Epidermal melanocyte (primary cell): ENCODE measurements around the gene CTIF.

Experiments
- DNase-seq: peaks from one replicate; pipeline ENCODE4 v3.0.0; 2011; ENCODE audit warnings: low spot score; ENCODE audit not compliant: insufficient read length

Gene CTIF

DNA sequence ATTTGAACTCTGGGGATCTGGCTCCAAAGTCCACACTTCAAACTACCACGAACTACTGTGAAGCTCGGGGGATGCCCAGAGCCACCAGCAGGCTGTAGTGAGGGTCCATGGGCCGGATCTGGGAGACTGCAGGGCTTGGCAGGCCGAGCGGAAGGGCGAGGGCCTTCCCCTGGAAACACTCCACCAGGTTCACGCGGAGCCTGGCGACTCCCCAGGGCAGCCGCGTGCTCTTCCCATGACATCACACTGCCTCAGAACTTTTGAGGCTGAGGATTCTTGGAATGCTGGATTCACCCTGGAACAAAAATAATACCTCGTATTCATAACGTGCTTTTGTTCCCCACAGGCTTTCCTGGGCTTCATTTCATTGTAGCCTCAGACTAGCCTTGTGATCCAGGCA, 210.9 kb downstream of the CTIF start:
- no peak for DNase-seq

DNA sequence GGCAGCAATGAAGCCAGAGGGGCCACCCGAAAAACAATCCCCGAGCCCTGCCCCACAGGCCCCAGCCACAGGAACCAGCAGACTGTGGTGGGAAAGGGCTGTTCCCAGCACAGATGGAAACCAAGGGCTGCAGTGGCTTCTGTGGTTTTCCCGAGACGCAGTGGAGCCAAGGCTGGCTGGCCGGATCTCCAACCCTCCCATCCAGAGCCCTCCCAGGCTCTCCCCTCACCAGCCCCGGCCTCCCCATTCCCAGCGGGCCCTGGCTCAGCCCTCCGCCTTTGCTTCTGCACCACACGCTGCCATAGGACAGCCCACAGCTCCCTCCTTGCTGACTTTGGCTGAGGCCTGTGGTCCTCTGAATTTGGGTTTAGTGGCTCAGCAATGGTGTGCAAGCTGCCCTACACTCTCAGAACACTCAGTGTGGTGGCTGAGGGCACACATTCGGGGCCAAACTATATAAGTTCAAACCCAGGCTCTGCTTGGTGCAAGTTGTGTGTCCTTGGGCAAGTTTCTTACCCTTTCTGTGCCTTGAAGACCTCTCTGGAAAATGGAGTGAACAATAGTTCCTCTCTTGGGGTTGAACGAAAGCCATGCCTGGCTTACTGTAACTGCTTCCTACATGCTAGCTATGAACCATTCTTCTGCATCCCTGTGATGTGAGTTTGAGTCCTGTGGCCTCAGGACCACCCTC, 211.8 kb downstream of the CTIF start:
- DNase-seq, result no peak

DNA sequence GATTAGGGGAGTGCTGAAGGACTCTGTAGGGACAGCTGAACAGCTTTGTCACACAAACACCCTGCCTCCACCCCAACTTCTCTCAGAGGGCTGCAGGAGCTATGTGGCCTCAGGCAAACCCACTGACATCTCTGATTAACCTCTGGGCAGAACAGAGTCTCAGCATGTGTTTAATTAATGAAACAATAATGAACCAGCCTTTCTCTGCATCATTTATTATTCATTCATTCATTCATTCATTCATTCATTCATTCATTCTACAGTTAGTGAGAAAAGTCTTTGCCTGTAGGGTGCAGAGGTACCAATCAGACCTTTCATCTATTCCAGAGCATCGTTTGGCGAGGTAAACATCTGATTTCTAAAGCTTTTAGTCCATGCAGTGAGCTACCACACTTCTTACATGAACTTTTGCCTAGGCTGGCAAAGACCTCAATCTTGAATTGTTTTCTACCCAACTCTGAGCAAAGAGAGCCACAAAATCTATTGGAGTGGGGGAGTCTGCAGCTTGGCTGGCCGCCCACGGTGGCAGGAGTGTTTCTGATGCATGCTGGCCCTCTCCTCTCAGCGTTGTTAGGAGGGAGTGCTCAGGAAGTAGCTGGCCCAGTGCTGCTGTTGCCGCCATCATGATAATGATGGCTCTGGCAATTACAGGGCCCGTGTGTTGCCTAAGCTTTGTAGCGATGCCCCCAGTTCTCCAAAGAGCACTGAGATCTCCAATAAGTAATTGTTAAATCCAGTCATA, 213.1 kb downstream of the CTIF start:
- DNase-seq, result no peak

DNA sequence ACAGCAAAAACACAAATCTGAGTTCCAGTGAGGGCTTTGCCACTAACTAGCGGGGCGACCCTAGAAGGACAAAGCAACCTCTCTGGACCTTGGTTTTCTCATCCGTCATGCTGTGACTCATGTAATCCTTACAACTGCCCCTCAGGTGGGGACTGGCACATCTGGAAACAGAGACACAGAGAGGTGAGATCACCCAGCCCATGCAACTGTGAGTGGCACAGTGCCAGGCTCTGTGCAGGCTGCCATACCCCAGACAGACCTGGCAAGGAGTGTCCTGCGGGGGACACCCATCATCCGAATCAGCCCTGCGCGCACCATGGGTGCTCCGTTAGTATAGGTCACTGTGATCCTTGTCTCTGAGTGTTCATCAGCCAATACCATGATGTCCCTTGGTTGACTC, 213.6 kb downstream of the CTIF start:
- DNase-seq, result no peak

DNA sequence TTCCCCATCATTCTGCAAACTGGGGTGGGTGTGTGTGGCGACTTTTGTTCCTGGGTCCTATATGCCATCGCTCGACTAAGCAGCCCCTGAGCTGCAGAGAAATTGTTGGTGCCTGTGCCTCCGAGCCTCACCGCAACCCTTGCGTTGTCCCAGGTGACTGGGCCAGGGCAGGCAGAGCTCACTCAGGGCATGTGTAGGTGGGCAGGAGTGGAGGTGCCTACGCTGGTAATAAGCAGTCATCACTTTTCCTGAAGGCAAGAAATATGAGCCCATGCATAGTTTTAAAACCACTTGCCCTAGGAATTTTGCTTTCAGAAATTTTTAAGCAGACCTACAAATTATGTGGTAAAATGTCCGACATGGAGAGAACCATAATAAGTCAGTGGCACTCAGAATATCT, 214.1 kb downstream of the CTIF start:
- no peak for DNase-seq

DNA sequence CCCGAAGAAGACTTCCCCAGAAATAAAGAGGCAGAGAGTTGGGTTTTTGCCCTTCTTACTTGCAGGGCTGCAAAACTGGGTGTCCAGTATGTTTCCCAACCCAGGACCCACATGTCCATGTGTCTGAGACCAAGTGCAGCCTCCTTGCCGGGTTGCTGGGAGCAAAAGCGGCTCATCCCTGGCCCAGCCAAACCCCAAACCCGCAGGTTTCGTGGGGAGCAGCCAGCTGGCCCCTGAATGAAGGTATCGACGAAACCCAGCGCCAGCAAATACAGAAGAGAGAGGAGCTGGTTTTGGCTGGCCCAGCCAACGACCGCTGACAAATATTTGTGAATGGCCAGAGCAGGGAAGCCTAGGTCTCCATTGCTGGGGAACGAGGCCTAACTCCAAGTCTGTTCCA, 214.9 kb downstream of the CTIF start:
- no peak for DNase-seq

DNA sequence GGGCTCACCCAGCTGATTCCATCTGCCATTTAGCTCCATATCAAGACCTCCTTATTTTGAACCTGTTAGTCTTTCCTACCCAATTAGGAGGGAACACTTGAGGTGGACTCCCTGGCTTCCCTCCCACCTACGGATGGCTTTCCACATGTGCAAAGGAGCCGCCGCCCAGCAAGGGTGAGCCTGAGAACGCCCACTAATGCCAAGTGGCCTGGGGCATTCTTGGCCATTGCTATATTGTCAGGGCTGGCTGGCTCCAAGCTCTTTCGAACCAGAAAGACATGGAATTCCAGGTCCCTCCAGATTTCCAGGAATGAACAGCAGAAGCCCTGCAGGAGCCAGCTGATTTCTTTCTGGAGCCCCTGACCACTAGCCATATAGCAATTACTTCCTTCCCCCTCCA, 215.7 kb downstream of the CTIF start:
- DNase-seq, result no peak

DNA sequence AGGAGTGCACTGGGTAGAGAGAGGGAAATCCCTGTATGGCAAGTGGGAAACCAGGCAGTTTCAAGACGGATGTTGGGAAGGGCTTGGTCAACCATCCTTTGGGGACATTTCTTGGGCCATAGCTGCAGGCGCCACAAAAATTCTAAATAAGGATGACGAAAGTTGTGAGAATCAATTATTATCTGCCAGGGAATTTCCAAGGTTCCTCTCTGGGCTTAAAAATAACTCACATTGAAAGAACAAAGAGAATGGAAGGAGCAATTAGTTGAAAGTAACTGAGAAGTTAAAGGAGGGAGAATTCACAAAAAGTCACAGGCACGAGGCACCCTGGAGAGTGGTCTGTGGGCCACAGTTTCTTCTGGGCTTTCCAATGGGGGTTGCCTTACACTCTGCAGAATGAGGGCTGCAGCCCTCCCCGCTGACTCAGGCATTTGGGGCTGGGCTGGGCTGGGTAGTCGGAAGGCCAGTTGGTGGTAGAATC, 216.2 kb downstream of the CTIF start:
- no peak for DNase-seq

DNA sequence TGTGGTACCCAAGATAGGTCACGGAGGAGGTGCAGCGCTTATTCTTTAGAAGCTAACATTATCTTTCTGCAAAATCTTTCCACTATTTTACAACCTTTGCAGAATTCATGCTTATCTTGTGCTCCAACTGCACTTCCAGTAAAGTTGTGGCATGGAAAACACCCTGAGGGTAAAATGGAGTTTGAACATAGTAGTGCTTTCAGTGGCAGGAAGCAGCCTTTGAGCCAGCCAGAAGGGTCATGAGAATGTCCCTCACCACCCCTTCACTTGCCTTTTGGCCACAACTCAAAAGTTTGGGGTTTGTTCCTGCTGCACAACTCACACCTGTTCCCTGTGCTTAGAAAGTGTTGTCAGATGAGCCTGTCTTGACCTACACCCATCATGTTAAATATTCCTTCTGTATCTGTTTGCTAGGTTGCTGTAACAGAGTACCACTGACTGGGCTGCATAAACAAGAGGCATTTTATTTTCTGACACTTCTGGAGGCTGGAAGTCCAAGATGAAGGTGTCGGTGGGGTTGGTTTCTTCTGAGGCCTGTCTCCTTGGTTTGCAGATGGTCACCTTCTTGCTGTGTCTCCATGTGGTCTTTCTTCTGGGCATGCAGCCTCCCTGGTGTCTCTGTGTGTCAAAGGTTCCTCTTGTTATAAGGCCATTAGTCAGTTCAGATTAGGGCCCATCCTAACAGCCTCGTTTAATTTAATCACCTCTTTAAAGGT, 217.8 kb downstream of the CTIF start:
- peak; percentile 66 for DNase-seq

DNA sequence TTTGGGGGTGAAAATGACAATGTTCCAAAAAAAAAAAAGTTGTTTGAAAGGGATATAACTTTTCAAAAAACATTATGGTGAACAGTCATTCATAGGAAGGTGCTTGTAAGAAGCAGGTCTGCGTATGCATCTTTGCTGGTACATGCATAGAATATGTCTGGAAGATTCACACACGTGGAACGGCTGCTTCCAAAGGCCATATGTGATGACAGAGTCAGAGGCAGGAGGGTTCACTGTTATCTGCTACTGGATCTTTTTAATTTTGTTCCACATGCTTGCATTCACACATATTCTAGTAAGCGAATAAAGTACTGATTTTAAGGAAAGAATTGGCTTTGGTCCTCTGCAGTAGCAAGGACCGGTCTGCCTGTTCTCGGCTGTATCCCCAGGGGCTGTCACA, 218.5 kb downstream of the CTIF start:
- no peak for DNase-seq

DNA sequence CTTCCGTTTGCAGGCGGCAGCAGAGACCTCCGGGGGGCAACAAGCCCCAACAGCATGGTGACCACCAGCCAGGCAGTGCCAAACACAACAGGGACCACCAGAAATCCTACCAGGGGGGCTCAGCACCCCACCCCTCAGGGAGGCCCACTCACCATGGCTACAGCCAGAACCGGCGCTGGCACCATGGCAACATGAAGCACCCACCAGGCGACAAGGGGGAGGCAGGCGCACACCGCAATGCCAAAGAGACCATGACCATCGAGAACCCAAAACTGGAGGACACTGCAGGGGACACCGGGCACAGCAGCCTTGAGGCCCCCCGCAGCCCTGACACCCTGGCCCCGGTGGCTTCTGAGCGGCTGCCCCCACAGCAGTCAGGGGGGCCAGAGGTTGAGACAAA, 219.1 kb downstream of the CTIF start:
- no peak for DNase-seq

DNA sequence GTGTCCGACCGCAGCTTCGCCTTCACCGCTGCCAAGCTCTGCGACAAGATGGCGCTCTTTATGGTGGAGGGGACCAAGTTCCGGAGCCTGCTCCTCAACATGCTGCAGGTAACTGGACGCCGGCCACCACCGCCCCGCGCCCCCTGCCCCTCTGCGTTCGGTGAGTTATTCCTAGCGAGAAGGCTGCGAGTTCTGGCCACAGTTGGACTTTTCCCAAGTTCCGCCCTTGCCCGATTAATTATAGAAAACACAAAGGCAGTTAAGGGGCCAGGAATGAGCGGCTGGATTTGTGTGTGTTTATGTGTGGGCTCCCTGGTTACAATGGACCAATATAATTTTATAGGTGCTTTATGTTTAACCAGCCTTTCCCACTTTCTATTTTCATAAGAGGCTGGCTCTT, 222.8 kb downstream of the CTIF start:
- DNase-seq, result no peak

DNA sequence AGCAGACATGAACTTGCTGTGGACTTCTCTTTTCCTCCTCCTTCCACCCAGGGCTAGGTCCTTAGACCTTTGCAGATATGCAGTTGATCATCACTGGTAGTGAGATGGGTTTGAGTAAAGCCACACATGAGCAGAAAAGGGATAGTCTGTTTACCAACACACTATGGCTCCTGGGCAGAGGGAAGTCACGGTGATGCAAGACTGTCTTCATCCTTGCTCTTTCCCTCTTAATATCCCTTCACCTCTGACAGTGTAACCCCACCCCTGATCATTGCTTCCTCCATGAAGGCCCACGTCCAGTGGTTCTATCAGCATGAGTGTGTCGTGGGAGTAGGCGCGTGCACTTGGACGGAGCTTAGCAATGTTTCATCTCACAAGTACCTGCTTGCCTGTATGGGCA, 223.2 kb downstream of the CTIF start:
- no peak for DNase-seq

DNA sequence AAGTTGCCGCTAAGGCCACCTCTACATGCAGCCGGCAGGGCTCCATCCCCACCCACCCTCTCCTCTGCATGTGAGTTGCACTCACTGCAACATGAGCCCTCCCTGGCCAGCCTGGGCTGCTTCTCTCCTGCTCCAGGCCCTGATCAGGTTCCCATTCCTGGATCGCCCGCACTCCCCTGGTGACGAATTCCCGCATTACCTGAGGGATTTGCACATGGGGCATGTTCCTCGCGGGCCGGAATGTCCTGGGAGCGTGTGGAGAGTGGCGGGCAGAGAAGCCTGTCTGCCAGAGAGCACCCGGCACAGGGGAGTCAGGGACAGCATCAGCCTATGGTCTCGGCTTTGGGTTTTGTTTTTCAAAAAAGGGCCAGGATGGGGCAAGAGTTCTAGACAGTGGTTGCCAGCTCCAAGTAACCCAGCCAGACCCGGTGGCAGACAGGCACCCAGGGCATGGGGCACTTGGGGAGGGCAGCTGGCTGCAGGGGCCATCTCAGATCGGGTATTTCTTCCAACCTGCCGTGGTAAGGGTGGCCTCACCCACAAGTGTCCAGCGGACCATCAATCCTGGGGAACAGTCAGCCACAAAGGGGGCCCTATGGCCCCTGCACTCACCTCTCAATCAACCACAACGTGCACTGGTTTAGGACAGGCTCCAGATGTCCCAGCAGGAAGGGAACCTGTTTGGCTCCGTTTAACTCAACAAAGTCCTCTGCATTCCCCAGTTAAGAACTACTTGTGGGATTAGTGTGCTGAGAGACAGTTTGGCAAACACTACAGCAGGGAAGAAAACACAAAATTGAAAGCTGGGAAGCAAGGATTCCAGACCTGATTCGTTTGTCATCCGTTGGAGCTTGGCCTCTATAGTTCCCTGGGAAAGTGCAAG, 224.2 kb downstream of the CTIF start:
- no peak for DNase-seq

DNA sequence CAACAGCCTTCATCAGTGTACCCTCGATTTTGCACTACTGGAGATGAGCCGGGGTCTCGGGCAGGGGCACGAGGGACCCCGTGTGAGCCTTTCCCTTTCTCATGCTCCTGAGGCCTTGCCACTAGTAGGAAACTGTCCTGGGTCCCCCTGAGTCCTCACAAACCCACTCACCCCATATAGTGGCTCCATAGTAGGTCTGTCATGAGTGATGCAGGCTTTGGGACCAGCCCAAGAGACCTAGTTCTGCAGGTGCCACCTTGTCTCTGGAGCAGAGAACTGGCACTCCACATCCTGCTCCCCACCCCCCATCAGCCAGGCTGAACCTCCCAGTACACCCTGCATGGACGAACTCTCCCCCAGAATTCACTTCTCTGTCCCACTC, 224.9 kb downstream of the CTIF start:
- no peak for DNase-seq

DNA sequence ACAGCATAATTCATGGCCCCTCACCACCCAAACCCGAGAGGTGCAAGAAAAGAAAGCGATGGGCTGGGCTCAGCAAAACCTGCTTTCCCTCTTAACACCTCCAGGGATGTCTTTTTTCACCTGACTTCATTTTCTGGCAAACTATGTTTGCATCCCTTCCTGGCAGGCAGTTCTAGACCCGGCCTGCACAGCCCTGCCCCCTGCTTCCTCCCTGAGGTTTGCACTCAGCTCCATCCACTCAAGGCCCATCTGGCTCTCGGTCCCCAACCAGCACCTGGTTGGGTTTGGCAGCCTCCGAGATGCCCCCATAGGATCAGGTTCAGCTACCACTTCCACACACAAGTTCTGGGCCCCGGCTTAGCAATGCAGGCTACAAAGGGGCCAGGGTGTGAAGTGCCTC, 226.2 kb downstream of the CTIF start:
- DNase-seq, result no peak

DNA sequence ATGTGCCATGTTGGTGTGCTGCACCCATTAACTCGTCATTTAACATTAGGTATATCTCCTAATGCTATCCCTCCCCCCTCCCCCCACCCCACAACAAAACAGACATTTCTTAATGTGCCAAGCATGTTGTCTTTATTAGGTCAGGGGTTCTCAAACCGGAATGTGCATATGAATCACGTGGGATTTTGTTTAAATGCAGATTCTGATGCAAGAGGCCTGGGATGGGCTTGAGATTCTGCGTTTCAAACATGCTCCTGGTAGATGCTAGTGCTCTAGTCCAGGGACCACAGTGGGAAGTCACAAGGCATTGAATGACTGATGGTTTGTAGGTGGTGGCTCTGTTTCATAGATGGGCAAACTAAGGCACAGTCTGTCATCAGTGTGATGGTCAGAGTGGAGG, 227.2 kb downstream of the CTIF start:
- DNase-seq, result no peak

DNA sequence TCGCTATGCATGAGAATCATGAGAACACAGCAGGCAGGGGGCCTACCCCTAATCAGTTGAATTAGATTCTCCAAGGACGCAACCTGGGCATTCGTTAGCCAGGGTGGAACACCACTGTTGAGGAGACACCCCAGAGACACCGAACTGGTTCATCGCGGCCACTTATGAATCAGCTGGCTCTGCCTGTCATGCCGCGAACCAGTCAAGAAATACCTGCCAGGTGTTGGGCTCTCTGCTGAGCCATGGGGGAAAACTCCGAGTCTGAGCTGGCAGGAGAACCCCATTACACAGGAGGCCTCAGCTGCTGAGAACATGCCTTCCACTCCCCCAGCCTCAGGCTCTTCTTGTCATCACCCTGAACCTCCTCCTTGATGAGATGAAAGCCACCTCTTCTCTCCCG, 227.7 kb downstream of the CTIF start:
- DNase-seq, result no peak

DNA sequence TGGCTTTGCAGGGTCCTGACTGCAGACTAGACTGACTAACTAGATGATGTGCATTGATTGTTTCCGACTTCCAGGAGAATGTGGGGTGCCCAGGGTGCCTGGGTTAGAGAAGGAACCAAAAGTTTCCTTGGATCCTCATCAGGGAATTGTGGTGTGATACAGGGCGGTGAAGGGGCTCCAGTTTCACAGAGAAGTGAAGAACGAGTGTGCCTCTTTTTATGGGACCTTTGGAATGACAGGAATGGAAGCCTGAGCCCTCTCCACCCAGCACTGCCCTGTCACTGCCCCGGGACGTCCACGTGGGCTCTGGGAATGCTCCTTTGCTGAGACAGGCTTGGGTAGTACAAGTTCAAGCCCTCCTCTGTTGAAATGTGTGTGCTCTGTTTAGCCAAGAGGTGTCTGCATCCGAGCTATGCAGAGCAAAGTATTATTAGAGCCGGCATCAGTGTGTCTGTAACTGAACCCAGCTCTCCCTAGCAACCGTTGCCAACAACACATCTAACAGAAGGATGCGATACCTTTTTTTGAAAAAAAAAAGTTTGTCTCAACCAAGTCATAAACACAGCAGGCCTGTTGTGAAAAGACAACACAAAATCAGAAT, 228.4 kb downstream of the CTIF start:
- DNase-seq, result peak; percentile 60

DNA sequence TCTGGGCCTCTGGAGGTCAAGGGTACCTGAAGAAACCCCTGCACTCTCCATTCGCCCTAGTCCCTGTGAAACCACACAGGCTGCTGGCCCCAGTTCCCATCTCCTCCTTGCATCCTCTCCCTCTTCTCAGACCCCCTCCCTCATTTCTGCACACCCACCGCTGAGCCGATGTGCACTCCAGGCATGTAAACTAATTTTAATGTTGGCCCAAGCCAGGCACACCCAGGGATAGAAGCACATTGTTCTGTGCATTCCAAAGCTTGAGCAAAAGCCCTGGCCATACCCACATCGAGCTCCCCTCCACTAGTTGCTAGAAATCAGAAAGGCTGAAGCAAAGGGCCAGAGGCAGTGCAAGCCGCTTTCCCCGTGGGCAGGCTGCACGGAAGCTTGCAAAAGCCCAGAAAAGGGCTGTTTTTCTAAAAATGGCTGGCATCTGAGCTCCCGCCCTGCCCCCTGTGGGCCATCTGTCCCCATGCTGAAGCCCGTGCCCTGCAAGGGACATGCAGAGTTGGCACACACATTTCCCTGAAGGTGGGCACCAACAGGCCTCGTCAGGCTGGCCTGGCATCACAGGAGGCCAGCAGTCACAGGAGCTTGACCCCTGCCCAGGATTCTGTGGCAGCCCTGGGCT, 230.3 kb downstream of the CTIF start:
- no peak for DNase-seq

DNA sequence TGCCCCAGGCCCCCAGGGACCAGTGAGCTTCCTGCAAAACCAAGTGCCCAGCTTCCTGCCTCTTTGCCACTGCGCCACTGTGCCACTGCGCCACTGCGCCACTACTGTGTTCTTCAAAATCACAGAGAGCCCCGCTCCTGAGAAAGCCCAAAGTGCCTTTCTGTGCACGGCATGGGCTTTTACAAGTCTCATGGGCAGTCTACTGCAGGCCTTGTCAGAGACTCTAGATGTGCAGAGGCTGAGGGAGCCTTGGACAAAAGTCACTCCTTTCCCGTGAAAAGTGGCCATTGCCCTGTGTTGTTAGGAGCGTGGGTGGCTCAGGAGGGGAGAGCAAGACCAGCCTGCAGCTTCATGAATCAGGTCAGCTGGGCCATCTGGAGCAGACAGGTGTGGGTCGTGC, 231.4 kb downstream of the CTIF start:
- no peak for DNase-seq
